ENCODE results near the gene JAK1.

Gene JAK1

GRCh38 chr1:64917907-64918306 is 48.4 kb downstream of the JAK1 start:
- no peak overlapping the region for H3K4me3 ChIP-seq (ENCODE audit: low read depth, low read length)
- TF ChIP-seq CTCF (IDR thresholded peaks at IDR 0.05; ENCODE audit: low read depth, low read length): no peak

- TF ChIP-seq CTCF (IDR thresholded peaks at IDR 0.05; ENCODE audit: low read depth, low read length): no peak
- no peak overlapping the region for H3K4me3 ChIP-seq (ENCODE audit: low read depth, low read length)
Observed at GRCh38 chr1:64917328-64917861, 49.0 kb downstream of the JAK1 start.

GRCh38 chr1:64915381-64916274 is 50.7 kb downstream of the JAK1 start:
- H3K4me3 ChIP-seq (ENCODE audit: low read depth, low read length): no peak overlapping the region
- no peak for TF ChIP-seq CTCF (IDR thresholded peaks at IDR 0.05; ENCODE audit: low read depth, low read length)

GRCh38 chr1:64913361-64914015 is 52.9 kb downstream of the JAK1 start:
- H3K4me3 ChIP-seq (ENCODE audit: low read depth, low read length): no peak overlapping the region
- TF ChIP-seq CTCF (IDR thresholded peaks at IDR 0.05; ENCODE audit: low read depth, low read length): no peak

- no peak overlapping the region for H3K4me3 ChIP-seq (ENCODE audit: low read depth, low read length)
- TF ChIP-seq CTCF (IDR thresholded peaks at IDR 0.05; ENCODE audit: low read depth, low read length): no peak
Observed at GRCh38 chr1:64912191-64912590, 54.2 kb downstream of the JAK1 start.

- no peak for TF ChIP-seq CTCF (IDR thresholded peaks at IDR 0.05; ENCODE audit: low read depth, low read length)
- H3K4me3 ChIP-seq (ENCODE audit: low read depth, low read length): no peak overlapping the region
Observed at GRCh38 chr1:64911326-64911725, 55.0 kb downstream of the JAK1 start.

- no peak overlapping the region for H3K4me3 ChIP-seq (ENCODE audit: low read depth, low read length)
Observed at GRCh38 chr1:64909031-64909430, 57.3 kb downstream of the JAK1 start.

More at GRCh38 chr1:64909031-64909430, 57.3 kb downstream of the JAK1 start:
- no peak for TF ChIP-seq CTCF (IDR thresholded peaks at IDR 0.05; ENCODE audit: low read depth, low read length)
